Ovary (tissue), 3 donors: ENCODE results near the gene TMEM62.

Source experiments
- EP300 ChIP-seq: sonication (generic); formaldehyde crosslinking; IDR thresholded peaks from one replicate; pipeline ENCODE4 v1.6.1; 2017; ENCODE audit warnings: antibody characterized with exemption
- POLR2A ChIP-seq: fragments of 450-650 bp; IDR thresholded peaks from one replicate; pipeline ENCODE4 v1.6.1; 2017; ENCODE audit warnings: antibody characterized with exemption, mild to moderate bottlenecking, moderate library complexity
- TF ChIP-seq, protein P1 (sequence below), 3 donors: fragments of 450-650 bp in 2 of 3; fragments of 200-600 bp in 1 of 3; IDR thresholded peaks; one replicate each; pipeline versions ENCODE4 v1.5.1 to v1.8.0; 2016 to 2022; ENCODE audit warnings: antibody characterized with exemption in 3 of 3, mild to moderate bottlenecking in 1 of 3
- donor health status: DM: no; HTN: no; CAD: no.

DNA sequence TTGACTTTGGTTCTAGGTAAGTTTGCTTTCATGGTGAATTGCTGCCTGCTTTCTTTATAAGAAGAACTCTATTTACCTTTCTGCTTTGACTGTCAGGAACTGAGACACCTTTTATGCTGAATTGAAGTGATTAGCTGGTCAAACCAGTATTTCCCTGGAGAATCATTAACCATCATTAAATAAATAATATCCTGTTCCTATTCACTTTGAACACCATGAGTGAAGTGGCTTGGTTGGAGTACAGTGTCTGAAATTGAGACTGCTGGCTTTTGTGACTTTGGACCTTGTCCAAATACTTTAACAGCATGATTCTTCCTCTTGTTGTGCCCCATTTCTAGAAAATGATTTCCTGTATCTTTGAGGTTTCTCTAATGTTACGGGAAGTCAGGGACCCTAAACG, 5.6 kb upstream of the TMEM62 start:
- TF ChIP-seq, protein P1, sequence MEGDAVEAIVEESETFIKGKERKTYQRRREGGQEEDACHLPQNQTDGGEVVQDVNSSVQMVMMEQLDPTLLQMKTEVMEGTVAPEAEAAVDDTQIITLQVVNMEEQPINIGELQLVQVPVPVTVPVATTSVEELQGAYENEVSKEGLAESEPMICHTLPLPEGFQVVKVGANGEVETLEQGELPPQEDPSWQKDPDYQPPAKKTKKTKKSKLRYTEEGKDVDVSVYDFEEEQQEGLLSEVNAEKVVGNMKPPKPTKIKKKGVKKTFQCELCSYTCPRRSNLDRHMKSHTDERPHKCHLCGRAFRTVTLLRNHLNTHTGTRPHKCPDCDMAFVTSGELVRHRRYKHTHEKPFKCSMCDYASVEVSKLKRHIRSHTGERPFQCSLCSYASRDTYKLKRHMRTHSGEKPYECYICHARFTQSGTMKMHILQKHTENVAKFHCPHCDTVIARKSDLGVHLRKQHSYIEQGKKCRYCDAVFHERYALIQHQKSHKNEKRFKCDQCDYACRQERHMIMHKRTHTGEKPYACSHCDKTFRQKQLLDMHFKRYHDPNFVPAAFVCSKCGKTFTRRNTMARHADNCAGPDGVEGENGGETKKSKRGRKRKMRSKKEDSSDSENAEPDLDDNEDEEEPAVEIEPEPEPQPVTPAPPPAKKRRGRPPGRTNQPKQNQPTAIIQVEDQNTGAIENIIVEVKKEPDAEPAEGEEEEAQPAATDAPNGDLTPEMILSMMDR (IDR thresholded peaks at IDR 0.05): no peak
- TF ChIP-seq POLR2A (no peak), EP300 (no peak)
